HG03558 (cell line): Measurements from ENCODE around the gene ADCY5.

Experiments used
- ATAC-seq: cut with Tn5 transposase; IDR thresholded peaks from one replicate; pipeline ENCODE4 v1.9.1; 2021; ENCODE audit warnings: moderate number of reproducible peaks; ENCODE audit not compliant: unreplicated experiment; ENCODE audit errors: extremely low read depth

The ADCY5 gene

DNA sequence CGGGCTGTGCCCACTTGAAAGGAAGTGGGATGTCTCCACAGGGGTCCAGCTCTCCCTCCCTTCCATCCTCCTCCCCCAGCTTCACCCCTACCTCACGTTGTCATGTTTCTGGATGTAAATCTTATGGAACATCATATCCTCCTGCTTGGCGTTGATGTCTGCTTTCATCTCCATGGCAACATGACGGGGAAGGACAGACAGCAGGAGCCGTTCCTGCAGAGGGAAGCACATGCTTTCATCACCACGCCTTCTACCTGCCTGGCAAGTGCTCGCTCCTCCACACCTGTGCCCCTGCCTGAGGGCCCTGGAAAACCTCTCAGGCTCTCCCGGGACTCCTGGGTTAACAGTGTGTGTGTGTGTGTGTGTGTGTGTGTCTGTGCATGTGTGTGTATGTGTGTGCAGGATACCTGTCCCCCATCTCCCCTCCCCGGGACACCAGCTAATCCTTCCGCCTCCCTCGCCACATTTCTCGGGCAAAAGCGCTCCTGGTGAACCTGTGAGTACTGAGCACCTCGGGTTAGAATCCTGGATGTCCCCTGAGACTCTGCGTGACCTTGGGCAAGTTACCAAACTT is 101.1 kb downstream of the ADCY5 start:
- no peak for ATAC-seq

- ATAC-seq, result no peak
Observed at GRCh38 chr3:123347205-123347604, 101.7 kb downstream of the ADCY5 start.

DNA sequence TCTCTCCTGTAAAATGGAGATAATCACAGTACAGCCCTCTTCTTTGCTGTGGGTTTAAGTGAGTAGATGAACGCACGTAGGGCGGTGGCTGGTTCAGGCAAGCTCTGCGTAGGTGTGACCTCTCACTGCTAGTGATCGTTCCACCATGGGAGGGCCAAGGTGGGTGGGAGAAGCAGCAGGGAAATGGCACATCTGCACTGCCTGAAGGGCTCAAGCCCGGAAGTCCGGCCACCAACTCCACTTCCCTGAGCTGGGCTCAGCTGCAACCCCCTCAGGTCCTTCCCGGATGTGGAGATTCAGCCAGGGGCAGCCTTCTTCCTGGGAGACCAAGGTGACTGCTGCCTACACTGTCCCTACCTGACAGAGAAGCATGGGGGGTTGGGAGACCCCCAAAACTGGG is 102.9 kb downstream of the ADCY5 start:
- no peak for ATAC-seq

GRCh38 chr3:123344907-123345594 is 103.8 kb downstream of the ADCY5 start:
- ATAC-seq, result no peak

- ATAC-seq, result no peak
Observed at GRCh38 chr3:123344175-123344906, 104.5 kb downstream of the ADCY5 start.

GRCh38 chr3:123343296-123344174 is 105.4 kb downstream of the ADCY5 start:
- no peak for ATAC-seq

- no peak for ATAC-seq
Observed at GRCh38 chr3:123342631-123343080, 106.2 kb downstream of the ADCY5 start.

DNA sequence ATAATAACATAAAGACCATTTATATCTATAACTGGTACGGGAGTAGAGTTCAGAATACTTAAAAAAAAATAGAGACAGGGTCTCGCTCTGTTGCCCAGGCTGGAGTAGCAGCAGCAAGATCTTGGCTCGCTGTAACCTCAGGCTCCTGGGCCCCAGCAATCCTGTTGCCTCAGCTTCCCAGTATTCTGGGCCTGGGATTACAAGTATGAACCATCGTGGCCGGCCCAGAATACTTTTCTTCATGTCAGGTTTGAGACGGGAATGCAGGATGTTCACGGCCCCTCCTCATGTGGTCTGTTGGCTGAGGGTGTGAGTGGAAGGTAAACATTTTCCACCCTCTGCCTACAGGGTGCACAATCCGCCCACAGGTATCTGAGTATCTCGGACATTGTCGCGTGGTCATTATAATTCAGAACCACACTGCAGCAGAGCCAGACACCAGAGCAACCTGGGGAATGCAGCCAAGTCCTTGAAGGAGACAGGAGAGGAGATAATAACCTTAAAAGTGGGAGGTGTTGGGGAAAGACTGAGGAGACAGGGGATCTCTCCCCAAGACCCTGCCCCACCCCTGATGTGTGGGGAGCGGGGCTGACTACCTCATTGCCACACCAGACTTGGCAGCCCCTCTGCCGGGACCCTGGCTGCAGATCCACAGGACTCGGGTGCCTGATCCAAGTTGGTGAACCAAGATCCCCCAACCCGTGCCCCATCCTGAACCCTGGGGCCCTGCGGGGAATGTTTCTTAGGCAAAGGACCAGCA is 106.8 kb downstream of the ADCY5 start:
- ATAC-seq, result no peak

GRCh38 chr3:123340336-123340735 is 108.6 kb downstream of the ADCY5 start:
- no peak for ATAC-seq

- ATAC-seq, result no peak
Observed at GRCh38 chr3:123339302-123339701, 109.6 kb downstream of the ADCY5 start.

- ATAC-seq, result no peak
Observed at GRCh38 chr3:123338620-123339061, 110.2 kb downstream of the ADCY5 start.

- no peak for ATAC-seq
Observed at GRCh38 chr3:123337948-123338619, 110.8 kb downstream of the ADCY5 start.

- ATAC-seq, result no peak
Observed at GRCh38 chr3:123337226-123337625, 111.7 kb downstream of the ADCY5 start.

- no peak for ATAC-seq
Observed at GRCh38 chr3:123336441-123336851, 112.4 kb downstream of the ADCY5 start.

DNA sequence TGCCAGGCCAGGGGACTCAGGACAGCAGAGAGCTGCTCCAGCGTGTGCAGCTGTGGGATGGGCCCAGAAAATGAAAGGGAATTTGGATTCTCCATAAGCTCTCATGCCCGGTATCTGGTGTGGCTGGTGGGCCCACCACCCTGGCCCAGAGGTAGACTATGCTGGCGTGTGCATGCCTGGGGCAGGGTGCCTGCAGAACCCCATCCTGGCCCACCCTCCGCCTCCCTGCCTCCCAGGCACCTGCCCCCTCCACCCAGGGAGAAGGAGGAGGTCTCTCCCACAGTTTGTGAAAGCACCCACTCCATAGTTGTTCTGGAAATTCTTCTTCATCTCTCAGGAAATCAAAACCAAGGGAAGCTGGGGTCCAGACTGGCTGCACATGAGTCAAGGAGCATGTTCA is 112.9 kb downstream of the ADCY5 start:
- ATAC-seq, result no peak

- ATAC-seq, result no peak
Observed at GRCh38 chr3:123335007-123335670, 113.8 kb downstream of the ADCY5 start.

DNA sequence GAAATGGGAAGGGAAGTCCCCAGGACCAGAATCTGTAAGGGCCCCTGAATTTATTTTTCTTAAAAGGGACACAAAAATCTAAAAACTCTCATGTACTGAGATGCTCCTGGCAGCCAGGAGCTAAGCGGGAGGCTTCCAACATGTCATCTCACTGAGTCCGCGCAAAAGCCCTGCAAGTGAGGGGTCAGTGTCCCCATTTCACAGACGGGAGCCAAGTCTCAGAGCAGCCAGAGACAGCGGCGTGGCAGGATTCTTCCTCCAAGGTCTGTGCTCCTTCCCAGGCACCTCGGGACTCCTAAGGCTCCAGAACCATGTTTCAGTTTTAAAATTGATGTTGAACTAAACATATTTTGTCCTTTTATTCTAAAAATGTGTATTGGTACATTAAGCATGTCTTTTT is 114.8 kb downstream of the ADCY5 start:
- no peak for ATAC-seq

DNA sequence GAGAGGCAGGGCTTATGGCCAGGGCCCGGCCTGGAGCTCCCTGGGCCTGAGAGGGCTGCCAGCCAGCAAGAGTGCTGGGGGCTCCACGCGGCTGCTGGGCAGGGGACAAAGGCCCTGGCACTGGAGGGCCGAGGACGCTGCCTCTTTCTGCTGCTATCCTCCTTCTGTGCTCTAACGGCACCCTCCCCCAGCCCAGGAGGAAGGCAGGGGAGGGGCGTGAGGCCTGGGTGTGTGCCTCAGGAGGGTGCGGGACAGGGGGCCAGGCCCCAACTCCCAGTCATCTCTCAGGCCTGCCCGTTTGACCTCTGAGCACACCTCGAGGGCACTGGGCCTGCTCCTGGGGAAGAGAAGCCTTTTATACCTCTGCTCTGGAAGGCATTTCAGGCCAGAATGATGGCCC is 115.5 kb downstream of the ADCY5 start:
- ATAC-seq, result no peak
